Loucy (cell line): ENCODE results near the gene UBE4A.
A peak's percentile ranks its signal among the peaks of the same experiment; 100 is the strongest.

ENCODE experiments used
- H2AFZ ChIP-seq: fragments of 200-600 bp; sonication (generic); 2 replicates; pipeline ENCODE4 v1.6.0; 2016; ENCODE audit warnings: antibody characterized with exemption, mild to moderate bottlenecking, low read length, moderate library complexity
- H3F3A ChIP-seq: fragments of 200-600 bp; 2 replicates; pipeline ENCODE4 v1.6.0; 2016; ENCODE audit warnings: antibody characterized with exemption, low read depth, mild to moderate bottlenecking
- H3K27me3 ChIP-seq: fragments of 200-600 bp; sonication (generic); 2 replicates; pipeline ENCODE4 v1.6.1; 2014; ENCODE audit warnings: low read length, mild to moderate bottlenecking; ENCODE audit not compliant: insufficient read depth, poor library complexity, severe bottlenecking
- H3K36me3 ChIP-seq: fragments of 200-600 bp; sonication (generic); 2 replicates; pipeline ENCODE4 v1.6.1; 2016; ENCODE audit warnings: low read length; ENCODE audit not compliant: insufficient read depth
- H3K4me1 ChIP-seq: fragments of 200-600 bp; sonication (generic); 2 replicates; pipeline ENCODE4 v1.5.1; 2014; ENCODE audit warnings: low read length, mild to moderate bottlenecking; ENCODE audit not compliant: insufficient read depth, poor library complexity, severe bottlenecking
- H3K4me2 ChIP-seq: fragments of 200-600 bp; sonication (generic); 2 replicates; pipeline ENCODE4 v1.6.0; 2014; ENCODE audit warnings: antibody characterized with exemption, low read length, low read depth, mild to moderate bottlenecking; ENCODE audit not compliant: poor library complexity, severe bottlenecking
- H3K4me3 ChIP-seq: fragments of 200-600 bp; sonication (generic); 2 replicates; pipeline ENCODE4 v1.5.1; 2014; ENCODE audit warnings: low read length, mild to moderate bottlenecking, mixed read lengths; ENCODE audit not compliant: poor library complexity, severe bottlenecking
- H3K79me2 ChIP-seq: fragments of 200-600 bp; sonication (generic); 2 replicates; pipeline ENCODE4 v1.6.1; 2014; ENCODE audit warnings: low read length; ENCODE audit not compliant: insufficient read depth
- H3K9ac ChIP-seq: fragments of 200-600 bp; sonication (generic); 2 replicates; pipeline ENCODE4 v1.6.0; 2014; ENCODE audit warnings: mild to moderate bottlenecking, low read depth, low read length, moderate library complexity; ENCODE audit not compliant: poor library complexity, severe bottlenecking
- H3K9me2 ChIP-seq: fragments of 200-600 bp; sonication (generic); replicated peaks from 2 replicates; pipeline ENCODE4 v1.6.1; 2016; ENCODE audit warnings: low read depth, low read length, mixed read lengths
- H3K9me3 ChIP-seq: fragments of 200-600 bp; sonication (generic); 2 replicates; pipeline ENCODE4 v1.6.1; 2014; ENCODE audit warnings: mild to moderate bottlenecking, antibody characterized with exemption, low read length, low read depth; ENCODE audit not compliant: insufficient read depth
- H4K20me1 ChIP-seq: fragments of 200-600 bp; sonication (generic); 2 replicates; pipeline ENCODE4 v1.6.0; 2014; ENCODE audit warnings: antibody characterized with exemption, low read length, mild to moderate bottlenecking; ENCODE audit not compliant: insufficient read depth, poor library complexity, severe bottlenecking
- CTCF ChIP-seq: fragments of 200-600 bp; sonication (generic); conservative IDR thresholded peaks from 2 replicates; pipeline ENCODE4 v1.5.1; 2014; ENCODE audit warnings: mild to moderate bottlenecking, antibody characterized with exemption, low read length
- EZH2phosphoT487 ChIP-seq: fragments of 200-600 bp; IDR thresholded peaks from 2 replicates; pipeline ENCODE4 v1.6.1; 2018; ENCODE audit warnings: antibody characterized with exemption, mild to moderate bottlenecking, moderate library complexity, borderline replicate concordance

The UBE4A gene

GRCh38 chr11:118328745-118329144 lies 30.7 kb upstream of the UBE4A start:
- Histone ChIP-seq H3K79me2 (0 out of 2 replicates have a peak, but pooled peaks cover 5% of the 10 kb centered on the region), H3K36me3 (no peaks in the 10 kb centered on the region), H3K9me3 (no peaks in the 10 kb centered on the region), H3F3A (no peaks in the 10 kb centered on the region), H3K4me3 (no peak overlapping the region), H3K4me2 (no peak overlapping the region), H3K9me2 (no peaks in the 10 kb centered on the region), H3K27me3 (no peaks in the 10 kb centered on the region), H2AFZ (no peak overlapping the region), H4K20me1 (no peaks in the 10 kb centered on the region), H3K4me1 (no peaks in the 10 kb centered on the region), H3K9ac (no peak overlapping the region)
- TF ChIP-seq EZH2phosphoT487 (no peak), CTCF (no peak)

- no peak overlapping the region for H2AFZ ChIP-seq
- H3K9me3 ChIP-seq, result no peaks in the 10 kb centered on the region
- H3F3A ChIP-seq, result peaks cover 7% of the 10 kb centered on the region; the same call in 1 of the 2 replicates
- TF ChIP-seq CTCF (no peak), EZH2phosphoT487 (no peak)
- H3K4me1 ChIP-seq, result peaks cover 22% of the 10 kb centered on the region
- peaks cover 30% of the 10 kb centered on the region for H3K79me2 ChIP-seq
- H3K4me2 ChIP-seq, result no peak overlapping the region
- H4K20me1 ChIP-seq, result peaks cover 7% of the 10 kb centered on the region
- no peaks in the 10 kb centered on the region for H3K27me3 ChIP-seq
- H3K9me2 ChIP-seq, result no peaks in the 10 kb centered on the region
- H3K36me3 ChIP-seq, result peaks cover 10% of the 10 kb centered on the region
- H3K4me3 ChIP-seq, result no peak overlapping the region
- H3K9ac ChIP-seq, result no peak overlapping the region
These were observed 24.7 kb upstream of the UBE4A start for GRCh38 chr11:118334745-118335144.

GRCh38 chr11:118338637-118339061 lies 20.8 kb upstream of the UBE4A start:
- H3K79me2 ChIP-seq, result peaks cover 66% of the 10 kb centered on the region
- peak overlapping the region; percentile 91 for H3K4me2 ChIP-seq
- peaks cover 12% of the 10 kb centered on the region; the same call in 1 of the 2 replicates for H3F3A ChIP-seq
- peaks cover 11% of the 10 kb centered on the region for H3K36me3 ChIP-seq
- peak overlapping the region; percentile 88 for H3K4me3 ChIP-seq
- no peaks in the 10 kb centered on the region for H3K27me3 ChIP-seq
- H3K4me1 ChIP-seq, result peaks cover 47% of the 10 kb centered on the region
- H3K9ac ChIP-seq, result peak overlapping the region; percentile 96
- peaks cover 7% of the 10 kb centered on the region for H4K20me1 ChIP-seq
- no peaks in the 10 kb centered on the region for H3K9me3 ChIP-seq
- H2AFZ ChIP-seq, result no peak overlapping the region
- TF ChIP-seq EZH2phosphoT487 (no peak), CTCF (no peak)
- H3K9me2 ChIP-seq, result no peaks in the 10 kb centered on the region
